HepG2 (cell line): ENCODE results near the gene FAM193A. TPM values are rescaled to one million over a fixed set of nuclear protein-coding genes. Genes with fewer than 3 reads are reported as not detected.

Experiments
- CEBPG ChIP-seq: IDR thresholded peaks from 2 replicates; pipeline ENCODE4 v1.6.1; 2016
- ELF3 ChIP-seq: IDR thresholded peaks from 2 replicates; pipeline ENCODE4 v1.6.1; 2016; ENCODE audit warnings: missing genetic modification reagents, missing compliant biosample characterization
- IKZF4 ChIP-seq: sonication (generic); formaldehyde crosslinking; IDR thresholded peaks from 2 replicates; pipeline ENCODE4 v1.5.1; 2020; ENCODE audit warnings: borderline replicate concordance, mild to moderate bottlenecking, low read depth, missing genetic modification reagents; ENCODE audit errors: not compliant biosample characterization
- KAT7 ChIP-seq: IDR thresholded peaks from 2 replicates; pipeline ENCODE4 v1.6.1; 2018; ENCODE audit warnings: borderline replicate concordance, missing compliant biosample characterization
- KDM5A ChIP-seq: fragments of 200-600 bp; sonication (generic); IDR thresholded peaks from 2 replicates; pipeline ENCODE4 v1.7.0; 2018; ENCODE audit warnings: antibody characterized with exemption, mild to moderate bottlenecking, low read length, borderline replicate concordance
- NRL ChIP-seq: sonication (generic); formaldehyde crosslinking; IDR thresholded peaks from 2 replicates; pipeline ENCODE4 v1.5.0; 2020; ENCODE audit warnings: missing genetic modification reagents, mild to moderate bottlenecking, moderate library complexity, borderline replicate concordance
- PHF8 ChIP-seq: sonication (generic); formaldehyde crosslinking; IDR thresholded peaks from 2 replicates; pipeline ENCODE4 v1.5.0; 2020; ENCODE audit warnings: missing genetic modification reagents
- POLR2A ChIP-seq, 2 experiments: IDR thresholded peaks; 2 replicates each; pipeline ENCODE4 v1.6.1; 2011; ENCODE audit warnings: low read depth in 2 of 2, low read length in 2 of 2, mild to moderate bottlenecking in 1 of 2, moderate library complexity in 1 of 2; ENCODE audit not compliant: insufficient read depth in 1 of 2
- RARA ChIP-seq: IDR thresholded peaks from 2 replicates; pipeline ENCODE4 v1.6.1; 2016; ENCODE audit warnings: missing genetic modification reagents, missing compliant biosample characterization
- RFXAP ChIP-seq: sonication (generic); formaldehyde crosslinking; IDR thresholded peaks from 2 replicates; pipeline ENCODE4 v1.4.0; 2020; ENCODE audit warnings: missing genetic modification reagents, borderline replicate concordance
- SPEN ChIP-seq: sonication (generic); formaldehyde crosslinking; IDR thresholded peaks from 2 replicates; pipeline ENCODE4 v1.5.1; 2020; ENCODE audit warnings: low read depth, mild to moderate bottlenecking, missing genetic modification reagents
- TFAP4 ChIP-seq: sonication (generic); IDR thresholded peaks from 2 replicates; pipeline ENCODE4 v1.6.1; 2016; ENCODE audit warnings: low read depth, borderline replicate concordance
- ZFX ChIP-seq: sonication (generic); formaldehyde crosslinking; IDR thresholded peaks from 2 replicates; pipeline ENCODE4 v1.4.0; 2020; ENCODE audit warnings: mild to moderate bottlenecking, low read depth, missing genetic modification reagents, moderate library complexity
- ZNF264 ChIP-seq: sonication (generic); formaldehyde crosslinking; IDR thresholded peaks from 2 replicates; pipeline ENCODE4 v1.4.0; 2020; ENCODE audit warnings: missing genetic modification reagents
- ZNF350 ChIP-seq: sonication (generic); formaldehyde crosslinking; IDR thresholded peaks from 2 replicates; pipeline ENCODE4 v1.4.0; 2020; ENCODE audit warnings: mild to moderate bottlenecking, low read depth, missing genetic modification reagents, borderline replicate concordance
- ZNF563 ChIP-seq: sonication (generic); formaldehyde crosslinking; IDR thresholded peaks from 2 replicates; pipeline ENCODE4 v1.8.0; 2022; ENCODE audit warnings: mild to moderate bottlenecking, moderate library complexity, missing genetic modification reagents
- ZNF597 ChIP-seq: sonication (generic); formaldehyde crosslinking; IDR thresholded peaks from 2 replicates; pipeline ENCODE4 v1.5.0; 2020; ENCODE audit warnings: missing genetic modification reagents
- ZNF670 ChIP-seq: sonication (generic); formaldehyde crosslinking; IDR thresholded peaks from 2 replicates; pipeline ENCODE4 v1.8.0; 2022; ENCODE audit warnings: mild to moderate bottlenecking, missing genetic modification reagents, borderline replicate concordance
- ZNF768 ChIP-seq: sonication (generic); formaldehyde crosslinking; IDR thresholded peaks from 2 replicates; pipeline ENCODE4 v1.4.0; 2020; ENCODE audit warnings: missing genetic modification reagents
- ZNF773 ChIP-seq: sonication (generic); formaldehyde crosslinking; IDR thresholded peaks from 2 replicates; pipeline ENCODE4 v1.4.0; 2020; ENCODE audit warnings: missing genetic modification reagents, borderline replicate concordance
- ZSCAN21 ChIP-seq: sonication (generic); formaldehyde crosslinking; IDR thresholded peaks from 2 replicates; pipeline ENCODE4 v1.8.0; 2022; ENCODE audit warnings: mild to moderate bottlenecking, missing genetic modification reagents, moderate library complexity, borderline replicate concordance
- ZSCAN5A ChIP-seq: sonication (generic); formaldehyde crosslinking; IDR thresholded peaks from 2 replicates; pipeline ENCODE4 v1.8.0; 2022; ENCODE audit warnings: mild to moderate bottlenecking, missing genetic modification reagents, borderline replicate concordance
- polyA plus RNA-seq, 8 experiments: library from polyadenylated mRNA; depleted of rRNA in 3 of 8; stranded (reverse) in 7 of 8; unstranded in 1 of 8; fragments of >200 nt; fragmentation: Illumina TruSeq in 4 of 8; extraction: Trizol in 4 of 8; gene quantifications; 2 replicates each; pipeline versions ENCODE4 v1.2.1 to v1.2.3, GENCODE V29; 2011 to 2016; ENCODE audit warnings: low read depth in 4 of 8, missing spikeins in 1 of 8, mixed read lengths in 1 of 8; ENCODE audit not compliant: insufficient read depth in 1 of 8
- total RNA-seq, 5 experiments: library from RNA; depleted of rRNA; stranded (reverse); fragments of >200 nt; fragmentation: Illumina TruSeq; extraction: Trizol; gene quantifications; 2 replicates each; pipeline ENCODE4 v1.2.3, GENCODE V29; 2016; ENCODE audit warnings: low read depth in 1 of 5

The FAM193A gene
- total and polyA plus RNA-seq, 2 of the 13 experiments (the other 11 are each of a cell fraction or from before 2014, with no cell fraction given), result 5.7 to 8.7 TPM

GRCh38 chr4:2537011-2537830, 774 bp downstream of the FAM193A start (continued):
- TF ChIP-seq ZNF597, result no peak
- 0 out of 2 replicates have a peak, but pooled peaks have one; percentile 61 for TF ChIP-seq NRL (CRISPR knock-in tag)
- TF ChIP-seq RFXAP (CRISPR knock-in tag), result 0 out of 2 replicates have a peak, but pooled peaks have one; percentile 9
- TF ChIP-seq KDM5A, result peak; percentile 28; the same call in 1 of the 2 replicates
- TF ChIP-seq PHF8 (CRISPR knock-in tag), result peak; percentile 66
- no peak for TF ChIP-seq ZNF350 (CRISPR knock-in tag)
- TF ChIP-seq ZNF768 (CRISPR knock-in tag), result peak; percentile 58; the same call in 1 of the 2 replicates
- 0 out of 2 replicates have a peak, but pooled peaks have one; percentile 50 for TF ChIP-seq ZNF773 (CRISPR knock-in tag)
- TF ChIP-seq POLR2A (IDR thresholded peaks at IDR 0.05; ENCODE audit: insufficient read depth in 1 of 2, low read depth in 2 of 2, low read length in 2 of 2), result peak in 1 of 2 experiments; percentile 66; a peak in 2 of 4 replicates
- TF ChIP-seq ZFX (CRISPR knock-in tag), result peak; percentile 65
- TF ChIP-seq ZSCAN21 (CRISPR knock-in tag), result 0 out of 2 replicates have a peak, but pooled peaks have one; percentile 37
- TF ChIP-seq RARA (CRISPR knock-in tag), result peak; percentile 25; the same call in 1 of the 2 replicates
- TF ChIP-seq ZSCAN5A, result no peak
- peak; percentile 25 for TF ChIP-seq IKZF4 (CRISPR knock-in tag)
- peak; percentile 4; the same call in 1 of the 2 replicates for TF ChIP-seq SPEN (CRISPR knock-in tag)
- 0 out of 2 replicates have a peak, but pooled peaks have one; percentile 18 for TF ChIP-seq ZNF670 (CRISPR knock-in tag)
- no peak for TF ChIP-seq CEBPG
- peak; percentile 46; the same call in 1 of the 2 replicates for TF ChIP-seq KAT7 (CRISPR knock-in tag)
- TF ChIP-seq ZNF264, result no peak
- TF ChIP-seq ELF3, result 0 out of 2 replicates have a peak, but pooled peaks have one; percentile 7
- peak; percentile 81 for TF ChIP-seq TFAP4
- peak; percentile 62; the same call in 1 of the 2 replicates for TF ChIP-seq ZNF563 (CRISPR knock-in tag)
